Upper lobe of right lung (tissue), 1 donor: ENCODE data around the gene MED27. TPM values are rescaled to one million over a fixed set of nuclear protein-coding genes. Genes with fewer than 3 reads are reported as not detected.

Experiments
- ATAC-seq: fragments of 200-7000 bp; cut with Tn5 transposase; one replicate; pipeline ENCODE4 v1.9.1; 2020; ENCODE audit warnings: mild to moderate bottlenecking, moderate library complexity
- DNase-seq: peaks from one replicate; pipeline ENCODE4 v3.0.0-alpha.2; 2020
- H3K27ac ChIP-seq: fragments of 200-600 bp; one replicate; pipeline ENCODE4 v1.8.0; 2022
- H3K27me3 ChIP-seq: fragments of 200-600 bp; one replicate; pipeline ENCODE4 v1.8.0; 2022; ENCODE audit warnings: mild to moderate bottlenecking
- H3K36me3 ChIP-seq: fragments of 200-600 bp; one replicate; pipeline ENCODE4 v1.8.0; 2022
- H3K4me1 ChIP-seq: fragments of 200-600 bp; one replicate; pipeline ENCODE4 v1.8.0; 2022
- H3K4me3 ChIP-seq: fragments of 200-600 bp; one replicate; pipeline ENCODE4 v1.8.0; 2022; ENCODE audit warnings: mild to moderate bottlenecking
- H3K9me3 ChIP-seq: fragments of 200-600 bp; one replicate; pipeline ENCODE4 v1.8.0; 2022
- intact Hi-C: fragments of 100-400 bp; cut with DNase I; formaldehyde crosslinking; loops from one replicate; pipeline ENCODE4 v1.11.0; 2022
- total RNA-seq: library from RNA; stranded (reverse); fragmentation: NEBNext Ultra II Directional; extraction: Animal tissue kit (Norgen Biotek cat#: 25700); gene quantifications from one replicate; pipeline ENCODE4 v1.2.1, GENCODE V29; 2021
- TF ChIP-seq, protein P1 (sequence below): fragments of 200-600 bp; IDR thresholded peaks from one replicate; pipeline ENCODE4 v1.8.0; 2022; ENCODE audit warnings: antibody characterized with exemption
- donor health status: DM: no; HTN: yes; CAD: no; lungs with severe emphysema.

MED27 gene
- total RNA-seq, 1 donor from 2014 or later: 14.2 TPM

GRCh38 chr9:131943351-131943841, 136.3 kb downstream of the MED27 start:
- H3K4me1 ChIP-seq: no peaks in the 10 kb centered on the region
- no peaks in the 10 kb centered on the region for H3K9me3 ChIP-seq
- no peak overlapping the region for H3K4me3 ChIP-seq
- DNase-seq: no peak
- TF ChIP-seq, protein P1, sequence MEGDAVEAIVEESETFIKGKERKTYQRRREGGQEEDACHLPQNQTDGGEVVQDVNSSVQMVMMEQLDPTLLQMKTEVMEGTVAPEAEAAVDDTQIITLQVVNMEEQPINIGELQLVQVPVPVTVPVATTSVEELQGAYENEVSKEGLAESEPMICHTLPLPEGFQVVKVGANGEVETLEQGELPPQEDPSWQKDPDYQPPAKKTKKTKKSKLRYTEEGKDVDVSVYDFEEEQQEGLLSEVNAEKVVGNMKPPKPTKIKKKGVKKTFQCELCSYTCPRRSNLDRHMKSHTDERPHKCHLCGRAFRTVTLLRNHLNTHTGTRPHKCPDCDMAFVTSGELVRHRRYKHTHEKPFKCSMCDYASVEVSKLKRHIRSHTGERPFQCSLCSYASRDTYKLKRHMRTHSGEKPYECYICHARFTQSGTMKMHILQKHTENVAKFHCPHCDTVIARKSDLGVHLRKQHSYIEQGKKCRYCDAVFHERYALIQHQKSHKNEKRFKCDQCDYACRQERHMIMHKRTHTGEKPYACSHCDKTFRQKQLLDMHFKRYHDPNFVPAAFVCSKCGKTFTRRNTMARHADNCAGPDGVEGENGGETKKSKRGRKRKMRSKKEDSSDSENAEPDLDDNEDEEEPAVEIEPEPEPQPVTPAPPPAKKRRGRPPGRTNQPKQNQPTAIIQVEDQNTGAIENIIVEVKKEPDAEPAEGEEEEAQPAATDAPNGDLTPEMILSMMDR: no peak
- H3K27me3 ChIP-seq: no peaks in the 10 kb centered on the region
- peaks cover 6% of the 10 kb centered on the region for H3K36me3 ChIP-seq
- H3K27ac ChIP-seq: no peak overlapping the region
- ATAC-seq: no peak
- intact Hi-C loops: no loop called here

- Histone ChIP-seq H3K4me1 (no peaks in the 10 kb centered on the region), H3K36me3 (peaks cover 8% of the 10 kb centered on the region), H3K4me3 (no peak overlapping the region), H3K27me3 (no peaks in the 10 kb centered on the region), H3K27ac (no peak overlapping the region), H3K9me3 (no peaks in the 10 kb centered on the region)
- intact Hi-C loops: no loop called here
- no peak for DNase-seq
- TF ChIP-seq, protein P1: no peak
- no peak for ATAC-seq
Measured at GRCh38 chr9:131942146-131942720, 137.4 kb downstream of the MED27 start.

DNA sequence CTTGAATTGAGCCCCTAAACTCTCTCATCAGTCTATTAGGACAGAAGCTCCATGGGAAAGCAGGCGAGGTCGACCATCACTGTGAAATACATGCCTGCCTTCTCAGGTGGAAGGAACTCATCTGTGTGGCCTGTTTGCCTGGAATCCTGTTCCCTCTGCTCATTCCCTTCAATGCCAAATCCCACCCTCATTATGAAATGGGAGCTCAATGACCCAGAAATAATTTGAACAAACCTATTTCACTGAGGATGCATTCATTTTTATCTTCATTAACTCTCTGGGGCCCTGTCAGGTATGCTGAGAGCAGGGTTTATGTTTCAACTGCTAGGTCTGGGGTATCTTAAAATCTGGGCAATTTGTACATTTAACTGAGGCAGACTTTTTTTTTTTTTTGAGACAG, 142.2 kb downstream of the MED27 start:
- intact Hi-C loops: no loop called here
- Histone ChIP-seq H3K4me3 (no peak overlapping the region), H3K36me3 (peaks cover 8% of the 10 kb centered on the region), H3K4me1 (no peaks in the 10 kb centered on the region), H3K27ac (no peak overlapping the region), H3K27me3 (no peaks in the 10 kb centered on the region), H3K9me3 (no peaks in the 10 kb centered on the region)
- DNase-seq (no peak), ATAC-seq (no peak)
- TF ChIP-seq, protein P1: no peak

DNA sequence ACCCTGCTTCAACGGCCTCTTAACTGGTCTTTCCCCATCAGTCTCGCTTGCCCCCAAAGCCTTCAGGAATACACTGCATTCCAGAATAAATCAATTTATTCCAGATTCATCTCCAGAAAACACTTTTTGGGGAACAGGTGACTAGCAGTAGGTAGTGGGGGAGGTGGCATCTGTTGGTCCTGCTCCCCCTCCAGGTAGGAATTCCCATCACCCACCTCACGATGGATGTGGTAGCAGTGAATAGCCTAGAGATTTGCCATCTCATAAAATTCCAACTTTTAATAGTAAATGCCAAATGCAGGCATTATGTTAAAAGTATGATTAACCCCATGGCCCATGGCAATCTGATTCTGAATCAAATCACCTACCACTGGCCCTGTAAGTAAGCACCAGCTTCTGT, 142.7 kb downstream of the MED27 start:
- ATAC-seq (no peak), DNase-seq (no peak)
- Histone ChIP-seq H3K9me3 (no peaks in the 10 kb centered on the region), H3K36me3 (peaks cover 8% of the 10 kb centered on the region), H3K4me1 (no peaks in the 10 kb centered on the region), H3K27ac (no peak overlapping the region), H3K27me3 (no peaks in the 10 kb centered on the region), H3K4me3 (no peak overlapping the region)
- TF ChIP-seq, protein P1: no peak
- intact Hi-C loops: no loop called here

DNA sequence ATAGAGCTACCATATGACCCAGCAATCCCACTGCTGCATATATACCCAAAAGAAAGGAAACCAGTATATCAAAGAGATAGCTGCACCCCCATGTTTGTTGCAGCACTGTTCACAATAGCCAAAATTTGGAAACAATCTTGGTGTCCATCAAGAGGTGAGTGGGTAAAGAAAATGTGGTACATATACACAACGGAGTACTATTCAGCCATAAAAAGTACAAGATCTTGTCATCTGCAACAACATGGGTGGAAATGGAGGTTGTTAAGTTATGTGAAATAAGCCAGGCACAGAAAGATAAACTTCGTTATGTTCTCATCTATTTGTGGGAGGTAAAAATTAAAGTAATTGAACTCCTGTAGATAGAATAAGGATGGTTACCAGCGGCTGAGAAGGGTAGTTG, 145.0 kb downstream of the MED27 start:
- intact Hi-C loops: no loop called here
- no peak for DNase-seq
- Histone ChIP-seq H3K4me3 (no peak overlapping the region), H3K4me1 (no peaks in the 10 kb centered on the region), H3K36me3 (peaks cover 8% of the 10 kb centered on the region), H3K9me3 (no peaks in the 10 kb centered on the region), H3K27me3 (no peaks in the 10 kb centered on the region), H3K27ac (no peak overlapping the region)
- TF ChIP-seq, protein P1: no peak
- no peak for ATAC-seq

- H3K27ac ChIP-seq: no peak overlapping the region
- TF ChIP-seq, protein P1: no peak
- ATAC-seq: no peak
Measured at GRCh38 chr9:131927091-131927490, 152.6 kb downstream of the MED27 start.

More at GRCh38 chr9:131927091-131927490, 152.6 kb downstream of the MED27 start:
- intact Hi-C loops: no loop called here
- no peaks in the 10 kb centered on the region for H3K27me3 ChIP-seq
- H3K36me3 ChIP-seq: no peaks in the 10 kb centered on the region
- H3K4me1 ChIP-seq: no peaks in the 10 kb centered on the region
- H3K4me3 ChIP-seq: no peak overlapping the region
- DNase-seq: no peak
- H3K9me3 ChIP-seq: no peaks in the 10 kb centered on the region
